GM19328 (cell line): ENCODE measurements around the gene C22orf15.

Source experiments
- ATAC-seq: cut with Tn5 transposase; IDR thresholded peaks from one replicate; pipeline ENCODE4 v1.9.1; 2021; ENCODE audit warnings: mild to moderate bottlenecking, moderate library complexity; ENCODE audit not compliant: unreplicated experiment

Gene C22orf15

DNA sequence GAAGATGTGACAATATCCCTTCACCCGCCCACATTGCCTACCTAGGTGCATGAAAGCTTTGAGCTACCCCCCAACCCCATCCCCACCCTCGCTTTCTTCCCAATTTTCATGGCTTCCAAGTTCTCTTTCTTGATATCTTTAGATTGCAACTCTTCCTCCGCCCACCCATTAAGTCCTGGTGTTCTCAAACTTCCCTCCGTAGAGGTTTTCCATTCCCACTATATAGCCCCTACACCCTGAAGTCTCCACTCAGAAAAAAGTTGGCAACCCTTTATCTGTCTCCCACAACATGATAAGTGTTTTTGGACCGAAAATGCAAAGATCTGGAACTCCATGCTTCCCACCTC lies 12.4 kb upstream of the C22orf15 start:
- no peak for ATAC-seq

DNA sequence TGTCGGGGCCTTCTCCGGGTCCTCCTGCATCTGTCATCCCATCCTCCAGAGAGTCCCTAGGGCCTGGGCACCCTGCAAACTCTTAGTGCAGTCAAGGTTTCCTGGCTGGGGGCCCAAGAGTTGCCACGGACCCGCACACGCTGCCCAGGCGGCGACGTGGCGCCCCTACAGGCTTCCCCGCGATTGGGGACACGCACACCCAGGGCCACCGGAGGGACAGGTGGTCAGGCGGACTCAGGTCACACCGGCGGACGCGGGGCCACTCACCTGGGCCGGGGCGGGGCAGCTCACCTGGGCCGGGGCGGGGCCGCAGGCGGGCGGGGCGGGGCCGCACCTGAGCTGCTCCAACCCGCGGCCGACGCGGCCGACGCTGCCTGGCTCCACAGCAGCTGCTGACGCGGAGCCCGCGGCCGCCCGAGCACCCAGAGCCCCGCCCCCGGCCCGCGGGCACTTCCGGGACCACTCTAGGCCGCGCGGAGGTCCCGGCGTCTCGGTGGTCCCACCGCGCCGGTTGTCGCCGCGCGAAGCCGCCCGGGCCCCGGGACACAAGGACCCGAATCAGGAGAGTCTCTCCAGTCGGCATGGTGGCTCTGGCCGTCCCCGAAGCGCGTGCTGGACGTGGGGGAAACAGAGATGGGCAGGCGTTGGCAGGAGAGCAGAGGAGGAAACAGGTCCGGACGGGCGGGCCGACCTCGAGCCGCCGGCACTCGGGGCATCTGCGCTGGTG lies 11.9 kb upstream of the C22orf15 start, which contains the start of gene ZNF70:
ZNF70 (minus strand) TSS at position 399 of the 727 bp plus-strand sequence. CDS start 5,972 bp downstream, outside the sequence.
- peak; percentile 71 for ATAC-seq

DNA sequence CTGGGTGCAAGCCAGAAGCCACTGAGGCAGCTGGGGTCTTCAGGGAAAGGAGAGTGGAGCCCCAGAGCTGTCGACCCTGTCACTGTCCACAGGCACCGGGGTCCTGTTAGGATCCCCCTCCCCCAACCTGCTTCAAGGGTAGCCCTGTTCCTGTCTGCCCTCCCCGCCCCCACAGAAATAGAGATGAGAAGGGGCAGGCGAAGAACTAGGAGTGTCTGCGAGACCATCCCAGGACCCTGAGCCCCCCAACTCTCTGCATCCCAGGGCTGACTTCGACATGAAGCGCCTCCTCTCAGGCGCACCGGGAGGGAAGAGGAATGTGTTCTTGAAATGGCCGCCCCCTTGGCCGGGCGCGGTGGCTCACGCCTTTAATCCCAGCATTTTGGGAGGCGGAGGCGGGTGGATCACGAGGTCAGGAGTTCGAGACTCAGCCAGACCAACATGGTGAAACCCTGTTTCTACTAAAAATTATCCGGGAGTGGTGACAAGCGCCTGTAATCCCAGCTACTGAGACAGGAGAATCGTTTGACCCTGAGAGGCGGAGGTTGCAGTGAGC lies 11.3 kb upstream of the C22orf15 start:
- ATAC-seq, result peak; percentile 18

DNA sequence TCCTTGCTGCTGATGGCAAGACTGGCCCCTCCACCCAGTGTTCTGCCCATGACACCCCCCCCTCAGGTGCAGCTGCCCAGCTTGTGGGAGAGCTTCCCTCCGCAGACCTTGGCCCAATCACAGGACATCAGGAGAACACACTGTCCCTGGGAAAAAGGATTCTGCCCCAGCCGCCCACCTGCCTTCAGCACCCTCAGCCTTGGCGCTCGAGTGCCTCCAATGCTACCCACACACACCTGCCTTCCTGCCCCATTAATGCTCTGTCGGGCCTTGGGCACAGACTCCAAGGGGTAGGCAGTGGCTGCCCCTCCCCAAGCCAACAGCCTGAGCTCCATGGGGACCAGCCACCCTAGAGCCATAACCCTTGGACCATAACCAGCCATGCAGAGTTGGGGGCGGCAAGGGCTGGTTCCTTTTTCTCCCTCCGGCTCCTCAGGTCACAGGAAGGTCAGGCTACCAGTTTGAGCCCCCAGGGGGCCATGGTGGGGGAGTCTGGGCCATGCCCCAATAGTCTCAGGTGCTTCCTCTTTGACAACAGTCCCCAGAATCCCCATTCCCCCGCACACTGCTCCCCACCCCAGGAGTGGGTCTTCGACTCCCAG lies 10.6 kb upstream of the C22orf15 start:
- ATAC-seq, result no peak

DNA sequence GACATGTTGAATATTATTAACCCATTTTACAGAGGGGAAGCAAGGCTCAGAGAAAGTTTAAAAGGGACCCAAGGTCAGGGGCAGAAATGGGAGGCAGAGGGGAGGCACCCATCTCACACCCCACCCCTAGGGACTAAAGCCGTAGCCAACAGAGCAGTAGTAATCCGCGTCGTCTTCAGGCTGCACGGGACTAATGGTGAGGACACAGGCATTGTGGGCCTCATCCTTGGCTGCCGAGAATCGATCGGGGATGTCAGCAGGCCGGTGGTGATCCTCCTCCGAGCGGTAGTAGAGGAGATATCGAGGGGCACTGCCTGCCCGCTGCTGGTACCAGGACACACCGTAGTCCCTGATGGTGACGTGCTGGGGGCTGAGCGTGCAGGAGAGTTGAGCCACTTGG lies 10.0 kb upstream of the C22orf15 start:
- no peak for ATAC-seq

DNA sequence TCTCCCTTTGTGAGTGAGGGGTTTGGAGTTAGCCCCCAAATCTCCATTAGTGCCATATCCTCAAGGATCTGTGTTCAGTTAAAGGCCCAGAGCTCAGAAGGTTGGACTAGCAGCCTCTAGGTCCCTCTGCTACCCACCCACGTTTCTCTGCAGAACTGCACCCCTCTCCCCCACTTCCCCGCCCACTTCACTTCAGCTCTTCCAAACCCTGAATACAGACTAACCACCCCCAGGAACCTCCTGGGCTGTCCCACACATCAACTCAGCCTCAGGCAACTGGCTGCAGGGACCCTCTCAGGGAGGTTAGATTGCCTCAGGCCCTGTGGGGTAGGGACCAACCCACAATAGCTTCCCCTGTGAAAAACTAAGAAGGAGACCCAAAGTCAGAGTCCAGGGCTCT lies 9.4 kb upstream of the C22orf15 start:
- ATAC-seq, result no peak

DNA sequence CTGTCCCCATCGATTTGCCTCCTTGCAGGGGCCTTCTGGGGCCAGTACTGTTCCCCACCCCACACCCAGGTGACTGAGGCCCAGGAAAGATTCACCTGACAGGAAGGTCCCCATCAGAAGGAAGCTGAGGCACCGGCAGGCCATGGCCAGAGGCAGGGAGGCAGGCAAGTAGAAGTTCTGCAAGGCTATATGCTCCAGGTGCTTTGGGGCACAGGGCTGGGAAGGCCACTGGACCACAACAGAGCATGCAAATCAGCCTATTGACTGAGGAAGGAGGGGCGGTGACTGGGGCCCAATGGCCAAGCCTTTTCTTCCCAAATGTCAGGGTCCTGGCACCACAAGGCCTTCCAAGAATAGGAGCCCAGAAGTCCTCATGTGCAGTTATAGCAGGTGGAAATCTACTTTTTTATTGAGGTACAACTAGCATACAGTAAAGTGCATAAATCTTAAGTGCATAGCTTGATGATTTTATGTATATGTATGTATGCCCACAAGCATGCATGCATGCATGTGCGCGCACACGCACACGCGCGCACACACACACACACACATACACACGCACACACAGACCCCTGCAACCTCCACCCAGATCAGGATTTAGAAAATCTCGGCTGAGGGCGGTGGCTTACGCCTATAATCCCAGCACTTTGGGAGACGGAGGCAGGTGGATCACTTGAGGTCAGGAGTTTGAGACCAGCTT lies 8.4 kb upstream of the C22orf15 start, which contains the start of gene VPREB3:
VPREB3 (minus strand) TSS at position 206 of the 700 bp plus-strand sequence; CDS start at position 144, 62 bp downstream.
- no peak for ATAC-seq

DNA sequence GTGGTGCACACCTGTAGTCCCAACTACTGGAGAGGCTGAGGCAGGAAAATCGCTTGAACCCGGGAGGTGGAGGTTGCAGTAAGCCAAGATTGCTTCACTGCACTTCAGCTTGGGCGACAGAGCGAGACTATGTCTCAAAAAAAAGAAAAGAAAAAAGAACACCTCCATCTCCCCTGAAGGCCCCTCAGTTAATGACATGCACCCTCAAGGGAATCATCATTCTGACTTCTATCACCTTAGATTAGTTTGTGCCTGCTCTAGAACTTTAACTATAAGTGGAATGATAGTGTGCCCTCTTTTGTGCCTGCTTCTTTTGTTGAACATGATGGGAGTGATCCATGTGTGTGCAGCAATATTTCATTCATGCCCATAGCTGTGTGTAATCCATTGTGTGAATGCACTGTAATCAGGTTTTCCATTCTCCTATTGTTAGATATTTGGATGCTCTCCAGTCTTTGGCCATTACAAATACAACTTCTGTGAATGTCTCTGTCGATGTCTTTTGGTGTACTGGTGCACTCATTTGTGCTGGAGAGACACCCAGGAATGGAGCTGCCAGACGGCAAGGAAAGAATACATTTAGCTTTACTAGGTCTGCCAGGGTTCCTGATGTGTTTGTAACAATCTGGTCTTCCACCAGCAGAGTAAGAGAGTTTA lies 7.7 kb upstream of the C22orf15 start:
- no peak for ATAC-seq

DNA sequence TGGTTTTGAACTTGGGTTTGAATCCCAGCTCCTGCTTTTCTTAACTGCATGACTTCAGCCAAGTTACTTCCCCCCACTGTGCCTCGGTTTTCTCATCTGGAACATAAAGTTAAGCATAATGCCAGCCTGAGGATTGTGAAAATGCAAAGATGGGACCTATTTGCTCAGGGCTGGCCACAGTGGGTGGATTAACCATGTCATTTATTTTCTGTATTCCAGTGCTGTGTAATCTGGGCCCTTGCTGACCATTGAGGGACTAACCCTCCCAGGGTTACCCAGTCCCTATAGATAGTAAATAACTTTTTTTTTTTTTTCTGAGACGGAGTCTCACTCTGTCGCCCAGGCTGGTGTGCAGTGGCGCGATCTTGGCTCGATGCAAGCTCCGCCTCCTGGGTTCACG lies 7.1 kb upstream of the C22orf15 start:
- ATAC-seq, result no peak

DNA sequence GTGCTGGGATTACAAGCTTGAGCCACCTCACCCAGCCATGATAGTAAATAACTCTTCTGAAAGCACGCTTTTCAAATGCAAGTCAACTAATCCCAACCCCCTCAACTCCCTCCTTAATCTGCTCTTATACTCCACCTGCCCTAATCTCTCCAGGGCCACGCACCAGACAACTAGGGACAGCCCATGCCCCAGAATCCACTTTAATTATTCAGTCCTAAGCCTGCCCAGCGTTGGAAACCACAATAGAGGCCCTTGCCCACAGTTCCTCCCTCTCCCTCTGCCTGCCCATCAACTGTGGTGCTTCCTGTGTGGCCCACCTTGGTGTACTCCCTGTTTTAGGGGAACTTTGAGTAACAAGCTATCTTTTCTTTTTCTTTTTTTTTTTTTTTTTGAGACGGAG lies 5.9 kb upstream of the C22orf15 start:
- no peak for ATAC-seq

DNA sequence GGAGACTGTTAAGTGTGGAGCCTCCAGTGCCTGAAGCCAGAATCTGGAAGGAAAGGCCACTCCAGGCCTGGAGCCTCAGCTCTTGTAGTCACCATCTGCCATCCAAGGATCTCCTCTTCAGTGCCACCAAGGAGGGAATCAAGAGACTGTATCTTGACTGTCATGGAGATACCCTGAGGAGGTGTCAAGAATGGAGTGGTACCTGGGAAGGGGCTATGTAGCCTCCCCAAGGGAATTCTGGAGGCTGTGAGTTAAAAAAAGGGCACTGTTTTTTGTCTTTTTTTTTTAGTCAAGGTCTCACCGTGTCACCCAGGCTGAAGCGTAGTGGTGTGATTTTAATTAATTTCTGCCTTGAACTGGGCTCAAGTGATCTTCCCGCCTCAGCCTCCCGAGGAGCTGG lies 3.2 kb upstream of the C22orf15 start:
- ATAC-seq, result no peak

DNA sequence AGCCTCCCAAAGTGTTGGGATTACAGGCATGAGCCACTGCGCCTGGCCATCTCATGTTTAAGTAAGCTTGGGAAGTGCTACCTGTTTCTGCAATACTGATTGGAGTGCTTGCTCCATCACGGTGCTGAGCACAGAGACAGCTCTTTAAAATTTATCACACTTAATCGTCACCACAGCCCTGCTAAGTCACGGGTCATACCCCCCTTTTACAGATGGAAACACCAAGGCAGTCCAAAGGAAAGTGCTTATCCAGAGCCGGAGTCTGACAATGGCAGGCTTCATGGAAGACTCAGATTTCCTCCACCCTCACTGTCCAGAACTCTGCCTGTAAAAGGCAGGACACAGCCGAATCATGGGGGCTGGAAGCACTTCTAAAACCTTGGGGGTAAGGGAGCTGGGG lies 2.7 kb upstream of the C22orf15 start:
- no peak for ATAC-seq

DNA sequence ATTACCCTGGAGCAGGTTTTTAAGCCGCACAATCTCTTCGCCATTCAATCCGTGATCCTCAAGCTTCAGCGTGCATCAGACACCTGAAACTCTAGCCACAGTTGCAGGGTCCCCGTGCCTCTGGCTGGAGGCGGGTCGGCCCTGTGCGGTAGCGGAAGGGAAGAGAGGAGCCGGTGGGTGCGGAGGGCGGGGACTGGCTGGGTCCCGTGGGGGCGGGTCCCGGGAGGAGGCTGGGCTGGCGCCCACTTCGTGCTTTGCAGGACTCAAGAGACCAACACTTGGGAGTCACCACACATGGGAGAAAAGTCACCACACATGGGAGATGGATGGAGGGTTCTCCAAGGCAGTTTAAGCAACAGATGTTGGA lies 772 bp downstream of the C22orf15 start:
- no peak for ATAC-seq

DNA sequence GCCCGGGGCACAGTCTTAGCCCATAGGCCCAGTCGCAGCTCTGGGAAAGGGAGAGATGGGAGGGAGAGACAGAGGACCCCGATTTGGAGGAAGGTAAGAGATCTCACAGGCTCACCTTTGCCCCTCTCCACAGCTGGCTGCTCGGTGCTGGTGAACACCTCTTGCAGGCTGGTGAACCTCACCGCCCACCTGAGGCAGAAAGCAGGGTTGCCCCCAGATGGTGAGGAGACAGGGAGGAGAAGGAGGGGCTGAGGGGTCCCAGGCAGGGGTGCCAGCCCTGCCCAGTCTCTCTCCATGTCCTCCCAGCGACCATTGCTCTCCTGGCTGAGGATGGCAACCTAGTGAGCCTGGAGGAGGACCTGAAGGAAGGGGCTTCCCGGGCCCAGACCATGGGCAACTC lies 1.2 kb downstream of the C22orf15 start:
- ATAC-seq, result no peak

DNA sequence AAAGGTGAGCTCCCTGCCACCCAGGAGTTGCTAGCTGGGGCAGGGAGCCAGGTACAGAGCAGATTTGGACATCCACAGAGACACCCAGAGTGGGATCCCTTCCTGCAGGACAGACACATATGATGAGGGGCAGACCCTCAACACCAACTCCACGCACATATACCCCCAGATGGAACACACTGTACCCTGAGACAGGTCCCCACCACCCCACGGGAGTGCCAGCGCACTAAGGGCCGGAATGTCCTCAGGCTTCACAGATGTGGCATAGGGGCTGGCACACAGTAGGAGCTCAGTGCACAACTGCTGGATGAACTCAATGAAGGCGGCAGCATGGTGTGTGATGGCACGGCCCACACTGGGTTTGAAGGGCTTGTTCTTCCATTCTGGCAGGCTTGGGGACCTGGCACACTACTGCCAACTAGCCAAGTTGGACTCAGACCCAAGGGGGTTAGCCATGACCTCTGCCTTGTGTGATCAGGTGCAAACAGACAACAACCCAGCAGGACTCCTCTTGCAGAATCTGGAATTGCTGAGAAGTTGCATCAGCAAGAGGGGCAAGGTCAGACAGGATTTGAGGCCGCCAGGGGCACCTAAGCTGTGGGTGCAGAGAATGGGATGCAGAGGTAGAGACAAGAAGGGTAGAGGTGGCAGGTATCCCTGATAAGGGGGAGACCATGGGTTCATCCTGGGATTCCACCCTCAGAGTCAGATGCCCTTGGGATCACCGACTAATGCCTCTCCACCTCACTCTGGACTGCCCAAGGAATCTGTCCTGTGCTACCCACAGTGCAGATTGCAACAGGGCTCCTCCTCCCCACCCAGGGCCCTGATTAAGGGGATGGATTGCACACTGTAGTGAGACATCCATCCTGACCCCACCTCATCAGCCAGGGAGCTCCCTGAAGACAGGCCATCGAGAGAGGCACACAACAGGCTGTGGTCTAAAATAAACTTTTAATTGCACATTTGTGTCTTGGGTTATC lies 2.4 kb downstream of the C22orf15 start:
- no peak for ATAC-seq

DNA sequence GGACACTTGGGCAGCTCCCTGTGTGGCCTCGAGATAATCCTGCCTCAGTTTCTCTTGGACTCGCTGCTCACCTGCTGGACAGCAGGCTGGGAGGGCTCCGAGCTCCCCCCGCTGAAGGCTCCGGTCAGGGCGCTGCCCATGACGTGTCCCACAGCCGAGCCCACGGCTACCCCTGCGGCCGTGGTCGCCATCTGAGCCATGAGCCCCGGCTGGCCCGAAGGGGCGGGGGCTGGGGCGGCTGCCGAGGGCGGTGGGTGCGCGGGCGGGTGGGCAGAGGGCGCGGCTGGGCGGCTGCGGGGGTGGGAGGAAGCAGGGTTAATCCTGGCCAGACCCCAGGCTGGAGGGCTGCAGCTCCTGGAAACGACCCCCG lies 4.5 kb downstream of the C22orf15 start:
- ATAC-seq, result no peak

DNA sequence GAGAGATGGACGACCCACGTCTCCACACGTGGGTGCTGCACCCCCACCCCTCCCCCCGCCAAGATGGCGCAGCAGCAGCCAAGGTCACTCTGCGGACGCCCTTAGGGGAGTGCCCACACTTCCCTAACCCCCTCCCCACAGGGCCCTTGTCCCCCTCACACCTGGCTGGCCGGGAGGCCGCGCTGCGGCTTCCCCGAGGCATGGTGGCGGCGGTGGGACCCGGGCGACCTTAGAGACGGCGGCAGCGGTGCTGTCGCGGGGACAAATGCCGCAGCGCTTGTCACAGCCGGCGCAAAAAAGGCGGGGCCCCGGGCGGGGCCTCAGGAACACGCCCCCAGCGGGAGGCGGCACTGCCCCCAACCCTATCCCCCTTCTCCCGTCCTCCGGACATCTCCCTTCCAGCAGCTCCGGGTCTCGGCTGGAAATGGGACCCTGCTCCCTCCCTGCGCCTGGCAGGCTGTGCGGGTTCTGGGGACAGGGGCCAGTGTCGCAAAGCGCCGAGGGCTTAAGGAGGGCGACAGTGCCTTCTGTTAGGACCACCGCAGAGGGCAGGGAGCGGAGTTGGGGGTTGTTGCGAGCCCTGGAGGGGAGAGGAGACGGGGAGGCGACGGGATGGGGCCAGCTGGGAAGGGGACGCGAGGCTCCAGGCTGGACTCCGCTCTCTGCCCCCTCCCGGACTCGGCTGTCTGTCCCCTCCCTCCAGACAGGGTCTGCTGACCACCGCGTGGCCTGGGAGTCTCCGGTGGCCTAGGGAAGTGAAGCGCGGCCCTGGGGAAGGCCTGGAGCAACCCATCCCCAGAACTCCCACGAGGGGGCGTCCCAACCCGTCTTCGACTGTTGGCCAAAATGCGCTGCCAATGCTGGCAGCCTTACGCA lies 5.1 kb downstream of the C22orf15 start, which contains the start of gene CHCHD10:
CHCHD10 (minus strand) TSS at position 300 of the 876 bp plus-strand sequence; CDS start at position 202, 98 bp downstream.
- peak; percentile 50 for ATAC-seq

DNA sequence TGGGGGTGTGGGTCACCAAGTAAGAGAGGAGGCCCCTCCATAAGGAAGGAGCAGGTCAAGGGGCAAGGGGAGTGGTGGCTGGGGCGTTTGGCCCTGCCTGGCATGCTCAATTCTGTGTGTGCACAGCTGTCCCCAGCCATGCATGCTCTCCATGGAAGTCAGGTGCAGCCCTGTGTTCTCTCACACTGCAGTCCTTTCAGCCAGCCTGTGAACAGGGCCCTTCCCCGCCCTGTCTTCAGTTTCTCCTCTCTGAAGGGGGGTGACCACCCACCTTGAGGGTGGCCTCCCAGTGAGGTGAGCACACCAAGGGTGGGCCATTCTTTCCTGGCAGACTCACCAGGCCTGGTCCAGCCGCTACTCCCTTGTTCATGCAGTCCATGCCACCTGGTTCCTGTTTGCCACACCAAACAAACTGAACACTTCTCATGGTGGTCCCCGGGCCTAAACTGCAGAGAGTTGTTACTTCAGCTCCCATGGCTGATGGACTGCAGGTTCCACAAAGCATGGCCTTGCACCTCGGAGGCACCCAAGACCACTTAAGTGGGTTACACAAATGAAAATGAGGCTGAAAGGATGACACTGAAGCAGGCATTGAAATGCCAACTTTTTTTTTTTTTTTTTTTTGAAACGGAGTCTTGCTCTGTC lies 6.7 kb downstream of the C22orf15 start:
- no peak for ATAC-seq

DNA sequence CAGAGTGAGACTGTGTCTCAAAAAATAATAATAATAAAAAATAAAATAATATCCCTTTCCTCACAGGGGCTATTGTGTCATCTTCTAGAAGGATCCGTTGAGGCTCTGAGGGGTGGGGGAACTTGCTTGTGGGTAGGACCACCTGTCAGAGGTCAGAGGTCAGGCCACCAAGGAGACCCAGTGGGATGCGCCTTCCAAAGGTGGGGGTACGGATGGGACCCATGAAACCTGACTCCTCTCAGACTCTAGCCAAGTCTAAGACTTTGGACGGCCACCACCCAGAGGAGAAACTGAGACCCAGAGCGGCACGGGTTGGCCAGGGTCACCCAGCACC lies 9.5 kb downstream of the C22orf15 start:
- ATAC-seq, result no peak
